ENCODE results near the gene HLF.

HLF gene

DNA sequence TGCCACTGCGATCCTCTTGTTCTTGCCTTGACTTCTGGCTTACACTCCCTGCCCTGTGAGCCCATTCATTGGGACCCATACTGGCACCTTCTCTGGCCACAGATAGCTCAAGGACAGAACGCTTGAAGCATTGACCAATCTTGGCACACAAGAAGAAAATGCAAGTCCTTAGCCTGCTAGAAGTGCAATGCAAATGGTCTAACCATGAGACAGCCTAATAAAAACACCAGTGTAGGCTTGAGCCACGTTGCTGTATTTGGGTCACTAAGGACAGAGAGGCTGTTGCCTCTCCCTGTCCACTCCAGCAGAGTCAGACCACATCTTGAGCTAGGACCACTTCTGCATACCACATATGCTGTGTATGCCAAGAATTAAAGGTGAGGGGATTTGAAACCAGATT, 41.2 kb upstream of the HLF start:
- H3K9me3 Mint-ChIP-seq: no peaks in the 10 kb centered on the region

DNA sequence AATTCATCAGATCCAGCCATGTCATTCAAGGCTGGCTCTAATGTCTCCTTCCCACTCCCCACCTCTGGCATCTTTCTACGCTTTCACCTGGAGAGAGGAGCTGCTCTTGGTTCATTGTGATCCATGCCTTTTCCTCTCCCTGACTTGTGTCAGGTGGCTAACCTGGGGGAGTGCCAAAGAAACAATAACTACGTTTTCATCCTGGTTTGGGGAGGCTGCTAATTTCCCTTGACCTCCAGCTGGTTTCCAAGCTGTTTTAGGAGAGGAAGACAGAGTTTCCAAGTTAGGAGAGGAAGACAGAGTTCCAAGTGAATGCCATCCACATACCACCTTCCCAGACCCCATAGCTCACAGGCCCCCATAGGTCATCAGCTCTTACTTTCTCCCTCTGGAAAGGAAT, 40.0 kb upstream of the HLF start:
- H3K27me3 Mint-ChIP-seq (ENCODE audit: low read depth): peaks cover 19% of the 10 kb centered on the region
- no peaks in the 10 kb centered on the region for H3K9me3 Mint-ChIP-seq
- H3K36me3 Mint-ChIP-seq (ENCODE audit: low read depth): no peaks in the 10 kb centered on the region
- peaks cover under 1% of the 10 kb centered on the region for H3K4me1 Mint-ChIP-seq
- TF ChIP-seq, protein P1, sequence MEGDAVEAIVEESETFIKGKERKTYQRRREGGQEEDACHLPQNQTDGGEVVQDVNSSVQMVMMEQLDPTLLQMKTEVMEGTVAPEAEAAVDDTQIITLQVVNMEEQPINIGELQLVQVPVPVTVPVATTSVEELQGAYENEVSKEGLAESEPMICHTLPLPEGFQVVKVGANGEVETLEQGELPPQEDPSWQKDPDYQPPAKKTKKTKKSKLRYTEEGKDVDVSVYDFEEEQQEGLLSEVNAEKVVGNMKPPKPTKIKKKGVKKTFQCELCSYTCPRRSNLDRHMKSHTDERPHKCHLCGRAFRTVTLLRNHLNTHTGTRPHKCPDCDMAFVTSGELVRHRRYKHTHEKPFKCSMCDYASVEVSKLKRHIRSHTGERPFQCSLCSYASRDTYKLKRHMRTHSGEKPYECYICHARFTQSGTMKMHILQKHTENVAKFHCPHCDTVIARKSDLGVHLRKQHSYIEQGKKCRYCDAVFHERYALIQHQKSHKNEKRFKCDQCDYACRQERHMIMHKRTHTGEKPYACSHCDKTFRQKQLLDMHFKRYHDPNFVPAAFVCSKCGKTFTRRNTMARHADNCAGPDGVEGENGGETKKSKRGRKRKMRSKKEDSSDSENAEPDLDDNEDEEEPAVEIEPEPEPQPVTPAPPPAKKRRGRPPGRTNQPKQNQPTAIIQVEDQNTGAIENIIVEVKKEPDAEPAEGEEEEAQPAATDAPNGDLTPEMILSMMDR (IDR thresholded peaks at IDR 0.05; ENCODE audit: unreplicated experiment in 3 of 3): no peak
- H3K27ac Mint-ChIP-seq: no peak overlapping the region
- no peak overlapping the region for H3K4me3 Mint-ChIP-seq

More for the DNA sequence above, 41.2 kb upstream of the HLF start:
- no peaks in the 10 kb centered on the region for H3K36me3 Mint-ChIP-seq (ENCODE audit: low read depth)
- TF ChIP-seq, protein P1 (IDR thresholded peaks at IDR 0.05; ENCODE audit: unreplicated experiment in 3 of 3): no peak
- H3K4me1 Mint-ChIP-seq: peaks cover 8% of the 10 kb centered on the region
- no peak overlapping the region for H3K4me3 Mint-ChIP-seq
- H3K27me3 Mint-ChIP-seq (ENCODE audit: low read depth): peaks cover 19% of the 10 kb centered on the region
- H3K27ac Mint-ChIP-seq: no peak overlapping the region

DNA sequence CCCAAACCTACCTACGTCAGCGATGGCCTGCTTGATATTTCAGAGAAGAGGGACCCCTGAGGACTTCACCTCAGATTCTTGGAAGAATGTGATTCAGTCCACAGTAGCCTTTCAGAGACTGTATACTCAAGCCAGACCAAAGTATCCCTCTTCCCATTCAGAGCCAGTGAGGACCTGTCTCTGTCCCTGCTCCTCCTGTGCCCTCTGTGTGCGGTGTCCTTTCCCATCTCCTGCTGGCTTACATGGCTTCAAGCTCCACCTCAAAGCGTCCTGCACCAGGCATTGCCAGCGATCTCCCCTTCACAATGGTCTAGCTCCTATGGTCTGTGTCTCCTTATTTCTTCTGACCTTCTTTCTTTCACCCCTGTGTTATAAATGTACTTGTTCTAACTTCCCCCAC, 39.5 kb upstream of the HLF start:
- Mint-ChIP-seq H3K4me3 (no peak overlapping the region), H3K9me3 (no peaks in the 10 kb centered on the region), H3K36me3 (ENCODE audit: low read depth) (no peaks in the 10 kb centered on the region), H3K27me3 (ENCODE audit: low read depth) (peaks cover 19% of the 10 kb centered on the region), H3K4me1 (no peaks in the 10 kb centered on the region), H3K27ac (no peak overlapping the region)
- TF ChIP-seq, protein P1 (IDR thresholded peaks at IDR 0.05; ENCODE audit: unreplicated experiment in 3 of 3): no peak

DNA sequence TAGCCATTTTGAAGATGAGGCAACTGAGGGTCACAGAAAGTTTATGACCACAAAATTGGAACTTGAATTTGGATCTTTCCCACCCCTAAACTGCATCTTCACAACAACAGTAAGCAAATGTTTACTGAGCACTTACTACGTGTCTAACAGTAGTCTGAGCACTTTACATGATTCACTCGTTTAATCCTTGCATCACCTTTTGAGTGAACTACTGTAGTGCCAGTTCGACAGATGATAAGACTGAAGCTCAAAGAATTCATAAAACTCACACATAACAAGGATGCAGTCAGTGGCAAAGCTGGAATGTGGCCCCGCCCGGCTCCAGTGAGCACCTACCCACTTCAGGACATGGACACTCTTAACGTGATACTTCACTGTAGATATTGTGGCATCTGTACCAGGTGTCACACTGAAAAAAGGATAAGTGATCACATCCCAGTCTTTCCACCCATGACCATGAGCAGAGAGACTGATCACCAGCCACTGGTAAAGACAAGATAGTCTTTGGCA, 36.0 kb upstream of the HLF start:
- Mint-ChIP-seq H3K4me3 (no peak overlapping the region), H3K27me3 (ENCODE audit: low read depth) (peaks cover 14% of the 10 kb centered on the region), H3K36me3 (ENCODE audit: low read depth) (no peaks in the 10 kb centered on the region), H3K27ac (no peak overlapping the region), H3K4me1 (no peaks in the 10 kb centered on the region), H3K9me3 (no peaks in the 10 kb centered on the region)
- TF ChIP-seq, protein P1 (IDR thresholded peaks at IDR 0.05; ENCODE audit: unreplicated experiment in 3 of 3): no peak

DNA sequence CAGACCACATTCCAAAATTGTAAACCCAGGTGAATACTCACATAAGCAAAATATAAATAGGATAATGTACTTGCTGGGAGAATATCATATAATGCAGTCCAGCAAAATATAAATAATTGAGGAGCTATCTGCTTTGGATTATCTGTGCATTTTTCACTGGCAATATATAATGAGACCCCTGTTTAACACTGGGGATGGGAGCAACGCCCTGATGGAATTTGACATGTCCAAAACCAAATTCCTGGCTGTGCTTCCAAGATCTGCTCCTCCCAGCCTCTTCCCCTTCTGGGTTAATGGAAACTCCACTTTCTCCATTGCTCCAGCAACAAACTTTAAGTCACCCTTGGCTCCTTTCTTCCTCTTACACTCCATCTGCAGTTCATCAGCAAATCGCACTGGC, 35.5 kb upstream of the HLF start:
- H3K27ac Mint-ChIP-seq: no peak overlapping the region
- H3K4me3 Mint-ChIP-seq: no peak overlapping the region
- H3K9me3 Mint-ChIP-seq: no peaks in the 10 kb centered on the region
- TF ChIP-seq, protein P1 (IDR thresholded peaks at IDR 0.05; ENCODE audit: unreplicated experiment in 3 of 3): no peak
- H3K27me3 Mint-ChIP-seq (ENCODE audit: low read depth): peaks cover 13% of the 10 kb centered on the region
- H3K36me3 Mint-ChIP-seq (ENCODE audit: low read depth): no peaks in the 10 kb centered on the region
- H3K4me1 Mint-ChIP-seq: no peaks in the 10 kb centered on the region

DNA sequence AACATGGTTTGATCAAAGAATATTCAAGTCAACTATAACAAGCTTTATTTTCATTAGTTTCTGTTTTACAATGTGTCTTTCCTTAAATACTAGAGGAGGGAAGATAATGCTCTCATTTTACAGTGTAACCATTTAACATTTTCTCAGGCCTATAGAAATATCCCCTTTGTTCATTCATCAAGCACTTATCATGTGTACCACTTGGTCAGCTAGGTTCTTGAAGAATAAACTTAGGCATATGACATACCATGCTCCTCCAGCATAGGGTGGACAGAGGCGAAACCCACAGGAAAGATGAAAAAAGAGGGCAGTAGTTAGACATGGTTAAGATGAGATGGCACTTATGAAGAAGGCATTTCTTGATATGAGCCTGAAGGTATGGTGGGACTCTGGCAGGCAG, 34.0 kb upstream of the HLF start:
- H3K27me3 Mint-ChIP-seq (ENCODE audit: low read depth): peaks cover 6% of the 10 kb centered on the region
- TF ChIP-seq, protein P1 (IDR thresholded peaks at IDR 0.05; ENCODE audit: unreplicated experiment in 3 of 3): no peak
- no peaks in the 10 kb centered on the region for H3K36me3 Mint-ChIP-seq (ENCODE audit: low read depth)
- no peak overlapping the region for H3K27ac Mint-ChIP-seq
- no peaks in the 10 kb centered on the region for H3K9me3 Mint-ChIP-seq
- no peak overlapping the region for H3K4me3 Mint-ChIP-seq
- H3K4me1 Mint-ChIP-seq: no peaks in the 10 kb centered on the region

Data from nephron (organoid).